Heart left ventricle (tissue), 16 donors: Measurements from ENCODE around the gene GH2. TPM values are rescaled to one million over a fixed set of nuclear protein-coding genes. Genes with fewer than 3 reads are reported as not detected.
A peak's percentile ranks its signal among the peaks of the same experiment; 100 is the strongest.
"Not testable (repeated sequence)": the region's sequence is repeated elsewhere in the genome, so short reads cannot be mapped to it uniquely, and the experiment has no call there.

Experiments
- ATAC-seq, 4 donors: fragments of 200-7000 bp; cut with Tn5 transposase; one replicate each; pipeline ENCODE4 v1.9.1; 2020 to 2022; ENCODE audit warnings: moderate library complexity in 4 of 4, mild to moderate bottlenecking in 3 of 4, moderate number of reproducible peaks in 1 of 4
- DNase-seq, 5 donors: peaks; one replicate each; pipeline ENCODE4 v3.0.0-alpha.2; 2020
- H3K27ac ChIP-seq, 12 donors: fragments of 200-600 bp; sonication (generic) in 4 of 12; one replicate each; pipeline versions ENCODE4 v1.5.0 to v1.8.0; 2016 to 2022; ENCODE audit warnings: mild to moderate bottlenecking in 2 of 12
- H3K27me3 ChIP-seq, 9 donors: fragments of 200-600 bp; sonication (generic) in 2 of 9; one replicate each; pipeline versions ENCODE4 v1.5.1 to v1.8.0; 2016 to 2022; ENCODE audit warnings: mild to moderate bottlenecking in 3 of 9
- H3K36me3 ChIP-seq, 9 donors: fragments of 200-600 bp; sonication (generic) in 2 of 9; one replicate each; pipeline versions ENCODE4 v1.5.0 to v1.8.0; 2018 to 2022; ENCODE audit warnings: mild to moderate bottlenecking in 2 of 9
- H3K4me1 ChIP-seq, 12 donors: fragments of 200-600 bp; sonication (generic) in 4 of 12; one replicate each; pipeline versions ENCODE4 v1.5.0 to v1.8.0; 2016 to 2022; ENCODE audit warnings: mild to moderate bottlenecking in 3 of 12
- H3K4me3 ChIP-seq, 12 donors: fragments of 200-600 bp; sonication (generic) in 4 of 12; one replicate each; pipeline versions ENCODE4 v1.5.0 to v1.8.0; 2017 to 2022; ENCODE audit warnings: mild to moderate bottlenecking in 9 of 12, moderate library complexity in 4 of 12
- H3K9me3 ChIP-seq, 12 donors: fragments of 200-600 bp; sonication (generic) in 4 of 12; one replicate each; pipeline versions ENCODE4 v1.5.0 to v1.8.0; 2016 to 2022; ENCODE audit warnings: mild to moderate bottlenecking in 1 of 12
- POLR2A ChIP-seq, 2 donors: fragments of 450-650 bp; IDR thresholded peaks; one replicate each; pipeline ENCODE4 v1.6.1; 2017; ENCODE audit warnings: antibody characterized with exemption in 2 of 2, mild to moderate bottlenecking in 2 of 2, moderate library complexity in 2 of 2
- WGBS, 4 donors: extraction: QIAGEN DNeasy Blood & Tissue Kit in 2 of 4; methylation state at CpG; one replicate each; pipeline versions ENCODE4 v1.1.5 to v1.1.7; 2013 to 2018; 5-methylcytosine and 5-hydroxymethylcytosine counted together
- intact Hi-C, 10 donors: fragments of 100-400 bp; cut with DNase I; formaldehyde crosslinking; loops; one replicate each; pipeline versions ENCODE4 v1.11.1 to v1.14.2; 2022
- polyA plus RNA-seq, 2 donors: library from polyadenylated mRNA; stranded (reverse); fragments of 200-250 nt; gene quantifications; one replicate each; pipeline ENCODE4 v1.2.3, GENCODE V29; 2013
- total RNA-seq, 9 donors: library from RNA; depleted of rRNA in 2 of 9; stranded (reverse); fragments of >200 nt in 2 of 9; fragmentation: NEBNext Ultra II Directional in 3 of 9; extraction: Animal tissue kit (Norgen Biotek cat#: 25700) in 3 of 9; gene quantifications; one replicate each; pipeline versions ENCODE4 v1.1.0 to v1.2.4, GENCODE V29; 2016 to 2023
- TF ChIP-seq, protein P1 (sequence below), 12 donors: fragments of 200-600 bp; sonication (generic) in 4 of 12; IDR thresholded peaks; one replicate each; pipeline versions ENCODE4 v1.5.0 to v1.8.0; 2018 to 2022; ENCODE audit warnings: antibody characterized with exemption in 12 of 12, mild to moderate bottlenecking in 5 of 12
- donor health status: ischemic (EF 13 %, LVEDD 7.1; RV severe dilation, severe dysfunction).
- donor health status: healthy with polysubstance abuse.
- donor health status: DM: no; HTN: yes; CAD: no.
- donor health status: DM: no; HTN: no; CAD: no.
- donor health status: ischemic (EF 25% LVEDD 6.9; RV normal size, moderate dysfunction).
- donor health status: ischemic (EF 25% LVEDD 5.7; RV mildly dilated, moderate dysfunction).
- donor health status: healthy.
- donor health status: DM: yes; HTN: yes; CAD: no.
- donor health status: ischemic (EF 35%, LVEDD 5.7; RV mildly dilated, moderate dysfunction).
- donor health status: nonischemic (EF 11% LVEDD 7.7; RV severe dilation, severe dysfunction).
- donor health status: DM: yes; HTN: yes; CAD: no.
- donor health status: PGD.
- donor health status: ischemic (EF 29% LVEDD 5.4; RV normal size, mild dysfunction).
- donor health status: nonischemic (EF 23%, LVEDD 6.1; RV moderate dilation, normal function).

Gene GH2
- total and polyA plus RNA-seq, 11 donors: not detected

DNA sequence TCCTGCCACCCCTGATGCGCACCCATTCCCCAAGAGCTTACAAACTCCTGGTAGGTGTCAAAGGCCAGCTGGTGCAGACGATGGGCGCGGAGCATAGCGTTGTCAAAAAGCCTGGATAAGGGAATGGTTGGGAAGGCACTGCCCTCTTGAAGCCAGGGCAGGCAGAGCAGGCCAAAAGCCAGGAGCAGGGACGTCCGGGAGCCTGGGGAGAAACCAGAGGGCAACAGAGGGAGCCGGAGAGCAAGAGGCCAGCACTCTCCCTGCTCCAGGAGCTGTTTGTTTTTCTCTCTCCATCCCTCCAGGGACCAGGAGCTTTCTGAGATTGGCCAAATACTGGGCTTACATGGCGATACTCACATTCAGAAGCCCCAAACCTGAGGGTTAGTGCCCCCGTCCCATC lies 36.6 kb upstream of the GH2 start:
- H3K4me1 ChIP-seq: peaks cover 0 to 7% (median 0%) of the 10 kb centered on the region in 12 donors
- intact Hi-C loops: loop anchor here (2.0 to 10.0 kb wide), 9 partner anchors 68 to 366 kb away; partner anchors contain the start of gene ERN1 (in 2 of the 10)
- H3K9me3 ChIP-seq: no peaks in the 10 kb centered on the region
- ATAC-seq (no peak), DNase-seq (no peak)
- H3K4me3 ChIP-seq: no peak overlapping the region
- TF ChIP-seq POLR2A (IDR thresholded peaks at IDR 0.05): no peak
- TF ChIP-seq, protein P1, sequence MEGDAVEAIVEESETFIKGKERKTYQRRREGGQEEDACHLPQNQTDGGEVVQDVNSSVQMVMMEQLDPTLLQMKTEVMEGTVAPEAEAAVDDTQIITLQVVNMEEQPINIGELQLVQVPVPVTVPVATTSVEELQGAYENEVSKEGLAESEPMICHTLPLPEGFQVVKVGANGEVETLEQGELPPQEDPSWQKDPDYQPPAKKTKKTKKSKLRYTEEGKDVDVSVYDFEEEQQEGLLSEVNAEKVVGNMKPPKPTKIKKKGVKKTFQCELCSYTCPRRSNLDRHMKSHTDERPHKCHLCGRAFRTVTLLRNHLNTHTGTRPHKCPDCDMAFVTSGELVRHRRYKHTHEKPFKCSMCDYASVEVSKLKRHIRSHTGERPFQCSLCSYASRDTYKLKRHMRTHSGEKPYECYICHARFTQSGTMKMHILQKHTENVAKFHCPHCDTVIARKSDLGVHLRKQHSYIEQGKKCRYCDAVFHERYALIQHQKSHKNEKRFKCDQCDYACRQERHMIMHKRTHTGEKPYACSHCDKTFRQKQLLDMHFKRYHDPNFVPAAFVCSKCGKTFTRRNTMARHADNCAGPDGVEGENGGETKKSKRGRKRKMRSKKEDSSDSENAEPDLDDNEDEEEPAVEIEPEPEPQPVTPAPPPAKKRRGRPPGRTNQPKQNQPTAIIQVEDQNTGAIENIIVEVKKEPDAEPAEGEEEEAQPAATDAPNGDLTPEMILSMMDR (IDR thresholded peaks at IDR 0.05): peak in 1 of 12 donors; percentile 5
- H3K36me3 ChIP-seq: no peaks in the 10 kb centered on the region
- WGBS, 4 donors: 48 to 66% (median 50%) methylated on average over 10 of the region's 10 CpGs
- H3K27ac ChIP-seq: no peak overlapping the region
- H3K27me3 ChIP-seq: no peaks in the 10 kb centered on the region

DNA sequence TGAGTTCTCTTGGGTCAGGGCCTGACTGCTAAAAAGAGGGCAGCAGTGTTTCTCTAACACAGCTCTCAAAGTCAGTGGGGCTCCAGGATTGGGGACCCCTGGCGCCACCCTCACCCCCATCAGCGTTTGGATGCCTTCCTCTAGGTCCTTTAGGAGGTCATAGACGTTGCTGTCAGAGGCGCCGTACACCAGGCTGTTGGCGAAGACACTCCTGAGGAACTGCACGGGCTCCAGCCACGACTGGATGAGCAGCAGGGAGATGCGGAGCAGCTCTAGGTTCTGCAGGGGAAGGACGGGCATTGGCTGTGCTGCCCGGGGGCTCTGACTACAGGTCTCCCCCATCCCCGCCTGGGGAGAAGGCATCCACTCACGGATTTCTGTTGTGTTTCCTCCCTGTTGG lies 35.9 kb upstream of the GH2 start:
- Histone ChIP-seq H3K27me3 (no peaks in the 10 kb centered on the region), H3K9me3 (no peaks in the 10 kb centered on the region), H3K4me3 (no peak overlapping the region), H3K36me3 (no peaks in the 10 kb centered on the region), H3K27ac (no peak overlapping the region), H3K4me1 (peaks cover 0 to 7% (median 0%) of the 10 kb centered on the region in 12 donors)
- ATAC-seq (no peak), DNase-seq (no peak)
- WGBS, 4 donors: 74 to 88% (median 84%) methylated on average over 13 of the region's 13 CpGs
- intact Hi-C loops: loop anchor here (2.0 to 10.0 kb wide), 9 partner anchors 69 to 367 kb away; partner anchors contain the start of gene ERN1 (in 2 of the 10)
- TF ChIP-seq, protein P1 (IDR thresholded peaks at IDR 0.05): no peak
- TF ChIP-seq POLR2A (IDR thresholded peaks at IDR 0.05): no peak

DNA sequence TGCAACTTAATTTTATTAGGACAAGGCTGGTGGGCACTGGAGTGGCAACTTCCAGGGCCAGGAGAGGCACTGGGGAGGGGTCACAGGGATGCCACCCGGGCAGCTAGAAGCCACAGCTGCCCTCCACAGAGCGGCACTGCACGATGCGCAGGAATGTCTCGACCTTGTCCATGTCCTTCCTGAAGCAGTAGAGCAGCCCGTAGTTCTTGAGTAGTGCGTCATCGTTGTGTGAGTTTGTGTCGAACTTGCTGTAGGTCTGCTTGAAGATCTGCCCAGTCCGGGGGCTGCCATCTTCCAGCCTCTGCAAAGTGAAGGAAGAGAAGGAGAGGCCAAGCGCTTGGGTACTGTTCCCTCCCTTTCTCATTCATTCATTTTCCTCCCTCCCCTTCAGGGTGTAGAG lies 35.5 kb upstream of the GH2 start:
- H3K4me3 ChIP-seq, H3K27me3 ChIP-seq: not testable (repeated sequence)
- intact Hi-C loops: loop anchor here (5.0 to 10.0 kb wide), 5 partner anchors 70 to 368 kb away; partner anchors contain the start of gene ERN1 (in 2 of the 10)

DNA sequence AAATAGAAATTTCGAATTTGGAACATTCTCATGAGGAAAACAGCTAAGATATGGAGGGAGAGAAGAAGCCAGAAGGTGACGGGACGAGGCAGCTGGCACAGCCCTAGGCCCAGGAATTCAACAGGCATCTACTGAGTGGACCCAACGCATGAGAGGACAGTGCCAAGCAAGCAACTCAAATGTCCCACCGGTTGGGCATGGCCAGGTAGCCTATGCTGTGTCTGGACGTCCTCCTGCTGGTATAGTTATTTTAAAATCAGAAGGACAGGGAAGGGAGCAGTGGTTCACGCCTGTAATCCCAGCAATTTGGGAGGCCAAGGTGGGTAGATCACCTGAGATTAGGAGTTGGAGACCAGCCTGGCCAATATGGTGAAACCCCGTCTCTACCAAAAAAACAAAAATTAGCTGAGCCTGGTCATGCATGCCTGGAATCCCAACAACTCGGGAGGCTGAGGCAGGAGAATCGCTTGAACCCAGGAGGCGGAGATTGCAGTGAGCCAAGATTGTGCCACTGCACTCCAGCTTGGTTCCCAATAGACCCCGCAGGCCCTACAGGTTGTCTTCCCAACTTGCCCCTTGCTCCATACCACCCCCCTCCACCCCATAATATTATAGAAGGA lies 34.9 kb upstream of the GH2 start:
- Histone ChIP-seq H3K27ac (no peak overlapping the region), H3K27me3 (no peaks in the 10 kb centered on the region), H3K36me3 (no peaks in the 10 kb centered on the region), H3K9me3 (no peaks in the 10 kb centered on the region), H3K4me1 (peaks cover 0 to 7% (median 0%) of the 10 kb centered on the region in 12 donors), H3K4me3 (no peak overlapping the region)
- DNase-seq (no peak), ATAC-seq (no peak)
- no peak for TF ChIP-seq POLR2A (IDR thresholded peaks at IDR 0.05)
- TF ChIP-seq, protein P1 (IDR thresholded peaks at IDR 0.05): no peak
- intact Hi-C loops: loop anchor here (5.0 to 10.0 kb wide), 5 partner anchors 71 to 368 kb away; partner anchors contain the start of gene ERN1 (in 2 of the 10)
- 82 to 88% (median 87%) methylated on average over 12 of the region's 12 CpGs for WGBS, 4 donors

More for the DNA sequence above, 35.5 kb upstream of the GH2 start:
- H3K27ac ChIP-seq, DNase-seq, H3K36me3 ChIP-seq, H3K9me3 ChIP-seq, ATAC-seq, H3K4me1 ChIP-seq: not testable (repeated sequence)
- WGBS, 4 donors: 86 to 90% (median 89%) methylated on average over 4 to 11 of the region's 11 CpGs

DNA sequence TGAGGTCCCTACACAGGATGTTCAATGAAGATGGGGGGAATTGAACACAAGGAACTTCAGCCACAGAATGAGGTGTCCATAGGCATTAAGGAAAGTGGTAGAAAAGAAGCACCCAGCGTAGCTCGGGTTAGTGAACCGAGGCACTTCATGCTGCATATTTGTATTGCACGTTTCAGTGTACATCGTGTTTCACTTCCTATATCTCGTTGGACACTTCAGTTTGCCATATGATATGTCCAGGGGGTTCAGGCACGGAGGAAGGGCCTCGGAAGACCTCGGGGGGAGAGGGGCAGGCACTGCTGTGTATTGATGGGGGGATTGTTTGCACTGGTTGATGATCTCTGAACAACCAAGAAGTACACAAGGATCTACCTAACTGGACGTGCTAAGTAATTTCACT lies 34.0 kb upstream of the GH2 start:
- H3K36me3 ChIP-seq, DNase-seq, H3K9me3 ChIP-seq, H3K27ac ChIP-seq, ATAC-seq, H3K4me1 ChIP-seq, H3K27me3 ChIP-seq, H3K4me3 ChIP-seq: not testable (repeated sequence)
- intact Hi-C loops: loop anchor here (5.0 to 10.0 kb wide), 5 partner anchors 72 to 369 kb away; partner anchors contain the start of gene ERN1 (in 2 of the 10)
- 74 to 85% (median 81%) methylated on average over 10 of the region's 10 CpGs for WGBS, 4 donors
